A549 (cell line): ENCODE data around the gene DHRS7B. TPM values are rescaled to one million over a fixed set of nuclear protein-coding genes. Genes with fewer than 3 reads are reported as not detected.

ENCODE experiments used
- ATAC-seq, 2 experiments: fragments of 200-7000 bp in 1 of 2; fragments of >200 bp in 1 of 2; cut with Nextera tagmentation in 1 of 2; cut with Tn5 transposase in 1 of 2; 3 replicates each; pipeline versions ENCODE4 v1.8.0 to v1.9.1; 2018 to 2020; ENCODE audit warnings: mild to moderate bottlenecking in 1 of 2, moderate library complexity in 1 of 2
- CTCF ChIA-PET: fragments of 300-600 bp; sonication (Branson Sonifier 250); formaldehyde crosslinking; extraction: SDS; loops from one replicate; lab custom pipeline; 2021; ENCODE audit warnings: antibody characterized with exemption, inconsistent platforms; lab: Yijun Ruan, JAX
- POLR2A ChIA-PET: fragments of 350-600 bp; formaldehyde crosslinking; extraction: SDS; loops from one replicate; lab custom pipeline; 2021; ENCODE audit warnings: antibody characterized with exemption, inconsistent platforms; lab: Yijun Ruan, JAX
- DNase-seq, 2 experiments: peaks; one replicate each; pipeline versions ENCODE4 v3.0.0 to v3.0.0-alpha.2; 2011 to 2016; ENCODE audit warnings: low read depth in 1 of 2, low spot score in 1 of 2
- FAIRE-seq: peaks from 2 replicates; lab custom pipeline; 2011; peaks lifted over from hg19 to GRCh38; lab: Jason Lieb, UNC
- H3K27ac ChIP-seq, 2 experiments: fragments of >200 bp; sonication (Bioruptor Twin); formaldehyde crosslinking; 3 replicates each; pipeline ENCODE4 v1.5.1; 2016 to 2017
- H3K4me1 ChIP-seq: fragments of >200 bp; sonication (Bioruptor Twin); formaldehyde crosslinking; 3 replicates; pipeline ENCODE4 v1.6.1; 2016
- H3K4me2 ChIP-seq: fragments of >200 bp; sonication (Bioruptor Twin); formaldehyde crosslinking; 3 replicates; pipeline ENCODE4 v1.6.1; 2016
- H3K4me3 ChIP-seq: fragments of >200 bp; sonication (Bioruptor Twin); formaldehyde crosslinking; 3 replicates; pipeline ENCODE4 v1.5.1; 2016
- H3K9me3 ChIP-seq: fragments of >200 bp; sonication (Bioruptor Twin); formaldehyde crosslinking; 3 replicates; pipeline ENCODE4 v1.6.1; 2016
- CBX2 ChIP-seq: fragments of 200-600 bp; sonication (generic); IDR thresholded peaks from 2 replicates; pipeline ENCODE4 v1.6.1; 2016; ENCODE audit warnings: low read depth, mild to moderate bottlenecking, borderline replicate concordance
- EHF ChIP-seq: fragments of 250-450 bp; sonication (Bioruptor Pico); IDR thresholded peaks from 2 replicates; pipeline ENCODE4 v1.5.0; 2020; ENCODE audit warnings: mild to moderate bottlenecking
- ESRRA ChIP-seq: fragments of 150-350 bp; IDR thresholded peaks from 2 replicates; pipeline ENCODE4 v1.6.1; 2014; ENCODE audit warnings: mild to moderate bottlenecking, low read length, borderline replicate concordance
- FOSB ChIP-seq: fragments of 250-450 bp; sonication (Bioruptor Pico); IDR thresholded peaks from 2 replicates; pipeline ENCODE4 v1.5.0; 2020; ENCODE audit warnings: mild to moderate bottlenecking, moderate library complexity
- FOXS1 ChIP-seq: fragments of 250-450 bp; sonication (Bioruptor Pico); IDR thresholded peaks from 2 replicates; pipeline ENCODE4 v1.5.0; 2020; ENCODE audit warnings: mild to moderate bottlenecking, moderate library complexity
- GATA3 ChIP-seq: IDR thresholded peaks from 2 replicates; pipeline ENCODE4 v1.6.1; 2012; ENCODE audit warnings: borderline replicate concordance
- HOXB5 ChIP-seq: fragments of 250-450 bp; sonication (Bioruptor Pico); IDR thresholded peaks from 2 replicates; pipeline ENCODE4 v1.5.0; 2020; ENCODE audit warnings: mild to moderate bottlenecking, moderate library complexity
- JUN ChIP-seq, 2 experiments: fragments of >200 bp; sonication (Bioruptor Twin); formaldehyde crosslinking; IDR thresholded peaks; 2 replicates in 1 of 2; 3 replicates in 1 of 2; pipeline ENCODE4 v1.6.1; 2016 to 2017
- JUNB ChIP-seq: fragments of >200 bp; sonication (Bioruptor Twin); formaldehyde crosslinking; IDR thresholded peaks from 2 replicates; pipeline ENCODE4 v1.6.1; 2016
- KDM1A ChIP-seq: fragments of 200-600 bp; sonication (generic); IDR thresholded peaks from 2 replicates; pipeline ENCODE4 v1.6.1; 2016; ENCODE audit warnings: low read depth, mild to moderate bottlenecking
- KDM5A ChIP-seq: fragments of 200-600 bp; sonication (generic); IDR thresholded peaks from 2 replicates; pipeline ENCODE4 v1.6.1; 2016; ENCODE audit warnings: antibody characterized with exemption, mild to moderate bottlenecking
- MAX ChIP-seq: IDR thresholded peaks from 2 replicates; pipeline ENCODE4 v1.6.1; 2012
- MAZ ChIP-seq: fragments of 150-350 bp; IDR thresholded peaks from 2 replicates; pipeline ENCODE4 v1.6.1; 2014; ENCODE audit warnings: antibody characterized with exemption, low read depth, low read length, borderline replicate concordance
- NFE2L2 ChIP-seq: fragments of 150-350 bp; conservative IDR thresholded peaks from 2 replicates; pipeline ENCODE4 v1.6.1; 2014; ENCODE audit warnings: low read length
- POLR2A ChIP-seq: IDR thresholded peaks from 2 replicates; pipeline ENCODE4 v1.6.1; 2012; ENCODE audit warnings: mild to moderate bottlenecking, low read length
- RARB ChIP-seq: fragments of 250-450 bp; sonication (Bioruptor Pico); IDR thresholded peaks from 2 replicates; pipeline ENCODE4 v1.8.0; 2021; ENCODE audit warnings: mild to moderate bottlenecking, moderate library complexity
- RCOR1 ChIP-seq: fragments of 150-350 bp; IDR thresholded peaks from 2 replicates; pipeline ENCODE4 v1.6.1; 2014; ENCODE audit warnings: antibody characterized with exemption, low read length, low read depth
- RNF2 ChIP-seq: fragments of 200-600 bp; sonication (generic); IDR thresholded peaks from 2 replicates; pipeline ENCODE4 v1.6.1; 2016; ENCODE audit warnings: low read depth, mild to moderate bottlenecking, antibody characterized with exemption, moderate library complexity, borderline replicate concordance
- TP53 ChIP-seq: fragments of 250-450 bp; sonication (Bioruptor Pico); IDR thresholded peaks from 2 replicates; pipeline ENCODE4 v1.5.0; 2021; ENCODE audit warnings: mild to moderate bottlenecking, moderate library complexity
- ZFP36 ChIP-seq: fragments of 450-650 bp; IDR thresholded peaks from 2 replicates; pipeline ENCODE4 v1.6.1; 2014; ENCODE audit warnings: borderline replicate concordance; ENCODE audit not compliant: partially characterized antibody
- ZNF302 ChIP-seq: fragments of 250-450 bp; sonication (Bioruptor Pico); IDR thresholded peaks from 2 replicates; pipeline ENCODE4 v1.9.0; 2021; ENCODE audit warnings: inconsistent platforms, mild to moderate bottlenecking, moderate library complexity
- ZSCAN20 ChIP-seq: fragments of 250-450 bp; sonication (Bioruptor Pico); IDR thresholded peaks from 2 replicates; pipeline ENCODE4 v1.8.0; 2022; ENCODE audit warnings: mild to moderate bottlenecking, moderate library complexity
- WGBS: methylation state at CpG from one replicate; pipeline ENCODE4 v1.1.6; 2017; ENCODE audit errors: missing lambda C conversion rate; 5-methylcytosine and 5-hydroxymethylcytosine counted together
- polyA plus RNA-seq, 4 experiments: library from polyadenylated mRNA; depleted of rRNA in 3 of 4; stranded (reverse); fragments of >200 nt; fragmentation: RNase III in 1 of 4; extraction: RNeasy Plus Mini Kit Qiagen cat#74134 plus additional on column Dnase treatment in 1 of 4; gene quantifications; 2 replicates in 3 of 4; 3 replicates in 1 of 4; pipeline ENCODE4 v1.2.3, GENCODE V29; 2011 to 2017
- TF ChIP-seq, protein P1 (sequence below): fragments of 150-350 bp; IDR thresholded peaks from 2 replicates; pipeline ENCODE4 v1.6.1; 2014; ENCODE audit warnings: low read depth, mild to moderate bottlenecking, low read length

Gene DHRS7B
- polyA plus RNA-seq, 2 of the 4 experiments (the other 2 are of a cell fraction) = 23.6 to 25.4 TPM

DNA sequence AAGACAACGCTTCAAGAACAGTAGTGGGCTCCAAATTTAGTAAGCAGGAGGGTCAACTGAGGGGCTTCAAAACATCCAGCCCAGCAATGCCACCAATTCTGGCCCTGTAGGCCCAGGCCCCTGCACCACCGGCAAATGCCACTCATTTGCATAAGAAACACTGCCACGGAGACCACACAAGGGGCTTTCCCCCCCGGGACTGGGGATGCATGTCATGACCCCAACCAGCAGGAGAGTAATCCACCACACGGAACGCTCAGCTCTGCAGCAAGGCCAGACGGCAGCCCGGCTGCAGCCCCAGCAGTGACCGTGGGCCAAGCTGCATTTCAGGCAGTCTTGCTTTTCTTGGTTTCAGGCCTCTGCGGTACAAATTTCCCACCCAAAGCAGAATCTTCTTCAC lies 73.1 kb downstream of the DHRS7B start:
- TF ChIP-seq KDM5A = no peak
- no peak for TF ChIP-seq ZFP36
- no peak for TF ChIP-seq RARB
- H3K4me3 ChIP-seq = no peak overlapping the region
- no peak overlapping the region for H3K4me2 ChIP-seq
- DNase-seq (no peak), FAIRE-seq (no peak), ATAC-seq (no peak)
- no peaks in the 10 kb centered on the region for H3K4me1 ChIP-seq
- POLR2A ChIA-PET = no interaction called here
- WGBS = 89% methylated on average over 10 of the region's 10 CpGs
- H3K27ac ChIP-seq = no peak overlapping the region
- CTCF ChIA-PET = interaction anchor here (1.0 to 2.3 kb wide), 5 partner anchors 10 to 157 kb away, joined by 3 to 8 read pairs (median 4); no protein-coding TSS in a partner anchor
- H3K9me3 ChIP-seq = no peaks in the 10 kb centered on the region

- H3K27ac ChIP-seq = no peak overlapping the region
- 91% methylated on average over 15 of the region's 15 CpGs for WGBS
- H3K4me1 ChIP-seq = no peaks in the 10 kb centered on the region
- ATAC-seq = no peak
- ChIA-PET POLR2A (interaction anchor here (1.2 kb wide), 1 partner anchor 13 kb away, joined by 4 read pairs; the partner anchor contains the start of gene TMEM11), CTCF (interaction anchor here (0.5 to 2.3 kb wide), 7 partner anchors 11 to 158 kb away, joined by 3 to 8 read pairs (median 4); no protein-coding TSS in a partner anchor)
- no peak overlapping the region for H3K4me3 ChIP-seq
- no peak for DNase-seq
- TF ChIP-seq HOXB5 (CRISPR knock-in tag) (no peak), POLR2A (no peak), EHF (CRISPR knock-in tag) (no peak), GATA3 (no peak), RNF2 (no peak), TP53 (CRISPR knock-in tag) (no peak), RARB (no peak), RCOR1 (no peak), ZSCAN20 (CRISPR knock-in tag) (no peak), MAZ (no peak), ZNF302 (CRISPR knock-in tag) (no peak), JUN (IDR thresholded peaks at IDR 0.05) (no peak), KDM5A (no peak)
- TF ChIP-seq, protein P1, sequence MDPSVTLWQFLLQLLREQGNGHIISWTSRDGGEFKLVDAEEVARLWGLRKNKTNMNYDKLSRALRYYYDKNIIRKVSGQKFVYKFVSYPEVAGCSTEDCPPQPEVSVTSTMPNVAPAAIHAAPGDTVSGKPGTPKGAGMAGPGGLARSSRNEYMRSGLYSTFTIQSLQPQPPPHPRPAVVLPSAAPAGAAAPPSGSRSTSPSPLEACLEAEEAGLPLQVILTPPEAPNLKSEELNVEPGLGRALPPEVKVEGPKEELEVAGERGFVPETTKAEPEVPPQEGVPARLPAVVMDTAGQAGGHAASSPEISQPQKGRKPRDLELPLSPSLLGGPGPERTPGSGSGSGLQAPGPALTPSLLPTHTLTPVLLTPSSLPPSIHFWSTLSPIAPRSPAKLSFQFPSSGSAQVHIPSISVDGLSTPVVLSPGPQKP = no peak
- no peak for FAIRE-seq
- H3K4me2 ChIP-seq = no peak overlapping the region
- H3K9me3 ChIP-seq = no peaks in the 10 kb centered on the region
These were observed 74.0 kb downstream of the DHRS7B start for GRCh38 chr17:21200590-21201297.

DNA sequence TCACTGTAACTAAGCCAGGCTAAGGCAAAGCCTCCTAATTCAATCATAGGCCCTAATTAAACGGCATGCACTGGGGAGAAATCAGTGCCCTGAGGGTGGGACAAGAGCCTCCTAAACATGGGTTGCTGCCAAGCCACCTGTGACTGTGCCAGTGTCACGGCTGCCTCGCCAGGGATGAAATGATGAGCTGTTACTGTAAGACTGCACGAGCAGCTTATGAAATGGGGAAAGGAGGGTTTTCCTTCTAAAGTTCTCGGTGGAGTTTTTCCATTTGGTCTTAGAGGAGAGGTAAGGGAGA lies 74.5 kb downstream of the DHRS7B start:
- 68% methylated on average over 5 of the region's 5 CpGs for WGBS
- ChIA-PET CTCF (interaction anchor here (1.1 to 2.3 kb wide), 5 partner anchors 10 to 102 kb away, joined by 3 to 8 read pairs (median 4); no protein-coding TSS in a partner anchor), POLR2A (interaction anchor here (1.2 kb wide), 1 partner anchor 12 kb away, joined by 4 read pairs; the partner anchor contains the start of gene TMEM11)
- Histone ChIP-seq H3K27ac (no peak overlapping the region), H3K4me3 (no peak overlapping the region), H3K9me3 (no peaks in the 10 kb centered on the region), H3K4me1 (no peaks in the 10 kb centered on the region), H3K4me2 (no peak overlapping the region)
- DNase-seq (no peak), FAIRE-seq (no peak), ATAC-seq (no peak)
- no peak for TF ChIP-seq ESRRA
- TF ChIP-seq MAZ = no peak
- no peak for TF ChIP-seq KDM1A
- TF ChIP-seq CBX2 = no peak
- no peak for TF ChIP-seq MAX
- TF ChIP-seq NFE2L2 = no peak
- no peak for TF ChIP-seq JUNB
- TF ChIP-seq RARB = no peak
- TF ChIP-seq FOXS1 (CRISPR knock-in tag) = no peak
- no peak for TF ChIP-seq FOSB (CRISPR knock-in tag)
- TF ChIP-seq POLR2A = no peak
